ENCODE measurements around the gene OLFML1. TPM values are rescaled to one million over a fixed set of nuclear protein-coding genes. Genes with fewer than 3 reads are reported as not detected.

Gene OLFML1
- total and polyA plus RNA-seq, 11 donors, result 1.7 to 17.9 (median 4.0) TPM

DNA sequence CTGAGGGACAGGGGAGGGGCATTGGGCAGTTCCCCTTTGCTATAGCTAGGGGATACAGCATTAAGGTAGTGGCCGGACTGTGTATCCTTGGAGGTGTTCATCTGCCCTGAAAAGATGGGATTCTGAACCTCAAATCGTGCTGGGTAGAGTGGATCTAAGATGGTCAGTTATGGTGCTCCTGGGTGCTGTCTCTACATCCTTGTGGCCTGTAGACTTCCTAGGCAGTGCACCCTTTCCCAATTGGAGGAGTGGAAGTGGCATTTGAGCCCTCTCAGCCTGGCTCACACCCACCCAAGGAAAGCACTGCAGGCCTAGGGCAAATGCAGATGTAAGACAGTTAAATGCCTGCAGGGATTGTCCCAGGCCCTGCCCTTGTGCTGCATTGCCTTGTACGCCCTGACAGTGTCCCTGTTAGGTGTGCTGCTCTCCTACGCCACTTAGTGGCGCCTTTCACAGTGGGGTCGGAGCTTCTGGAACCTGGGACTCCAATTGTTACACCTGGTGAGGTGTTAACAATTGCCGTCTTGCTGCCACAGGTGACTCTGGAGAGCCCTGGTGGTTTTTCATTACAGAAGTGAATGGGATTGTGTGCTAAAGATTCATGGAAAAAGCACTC lies 63.5 kb downstream of the OLFML1 start:
- peaks cover 0 to 11% (median 2%) of the 10 kb centered on the region in 12 donors for H3K4me1 ChIP-seq
- intact Hi-C loops (cut with DNase I), result no loop called here
- TF ChIP-seq, protein P1, sequence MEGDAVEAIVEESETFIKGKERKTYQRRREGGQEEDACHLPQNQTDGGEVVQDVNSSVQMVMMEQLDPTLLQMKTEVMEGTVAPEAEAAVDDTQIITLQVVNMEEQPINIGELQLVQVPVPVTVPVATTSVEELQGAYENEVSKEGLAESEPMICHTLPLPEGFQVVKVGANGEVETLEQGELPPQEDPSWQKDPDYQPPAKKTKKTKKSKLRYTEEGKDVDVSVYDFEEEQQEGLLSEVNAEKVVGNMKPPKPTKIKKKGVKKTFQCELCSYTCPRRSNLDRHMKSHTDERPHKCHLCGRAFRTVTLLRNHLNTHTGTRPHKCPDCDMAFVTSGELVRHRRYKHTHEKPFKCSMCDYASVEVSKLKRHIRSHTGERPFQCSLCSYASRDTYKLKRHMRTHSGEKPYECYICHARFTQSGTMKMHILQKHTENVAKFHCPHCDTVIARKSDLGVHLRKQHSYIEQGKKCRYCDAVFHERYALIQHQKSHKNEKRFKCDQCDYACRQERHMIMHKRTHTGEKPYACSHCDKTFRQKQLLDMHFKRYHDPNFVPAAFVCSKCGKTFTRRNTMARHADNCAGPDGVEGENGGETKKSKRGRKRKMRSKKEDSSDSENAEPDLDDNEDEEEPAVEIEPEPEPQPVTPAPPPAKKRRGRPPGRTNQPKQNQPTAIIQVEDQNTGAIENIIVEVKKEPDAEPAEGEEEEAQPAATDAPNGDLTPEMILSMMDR (IDR thresholded peaks at IDR 0.05), result peak in 7 of 12 donors; percentile 6 to 37 (median 27)
- TF ChIP-seq POLR2A (IDR thresholded peaks at IDR 0.05), result no peak
- H3K36me3 ChIP-seq, result peaks cover 0 to 8% (median 0%) of the 10 kb centered on the region in 9 donors
- ATAC-seq (peak; percentile 27 to 60 (median 54)), DNase-seq (no peak)
- H3K4me3 ChIP-seq, result no peak overlapping the region
- no peaks in the 10 kb centered on the region for H3K9me3 ChIP-seq
- 72 to 77% (median 74%) methylated on average over 6 to 7 of the region's 7 CpGs for WGBS, 4 donors
- no peak overlapping the region for H3K27ac ChIP-seq
- no peaks in the 10 kb centered on the region for H3K27me3 ChIP-seq

- WGBS, 4 donors, result 64 to 88% (median 83%) methylated on average over 4 of the region's 4 CpGs
- DNase-seq, result no peak
- Histone ChIP-seq H3K27ac (no peak overlapping the region), H3K36me3 (peaks cover 0 to 11% (median 0%) of the 10 kb centered on the region in 9 donors), H3K4me1 (peaks cover 0 to 3% (median 1%) of the 10 kb centered on the region in 12 donors), H3K4me3 (no peak overlapping the region), H3K27me3 (no peaks in the 10 kb centered on the region), H3K9me3 (no peaks in the 10 kb centered on the region)
- intact Hi-C loops (cut with DNase I), result no loop called here
- ATAC-seq, result no peak
- TF ChIP-seq, protein P1 (IDR thresholded peaks at IDR 0.05), result no peak
- no peak for TF ChIP-seq POLR2A (IDR thresholded peaks at IDR 0.05)
Measured at GRCh38 chr11:7549681-7550080, 64.4 kb downstream of the OLFML1 start.

DNA sequence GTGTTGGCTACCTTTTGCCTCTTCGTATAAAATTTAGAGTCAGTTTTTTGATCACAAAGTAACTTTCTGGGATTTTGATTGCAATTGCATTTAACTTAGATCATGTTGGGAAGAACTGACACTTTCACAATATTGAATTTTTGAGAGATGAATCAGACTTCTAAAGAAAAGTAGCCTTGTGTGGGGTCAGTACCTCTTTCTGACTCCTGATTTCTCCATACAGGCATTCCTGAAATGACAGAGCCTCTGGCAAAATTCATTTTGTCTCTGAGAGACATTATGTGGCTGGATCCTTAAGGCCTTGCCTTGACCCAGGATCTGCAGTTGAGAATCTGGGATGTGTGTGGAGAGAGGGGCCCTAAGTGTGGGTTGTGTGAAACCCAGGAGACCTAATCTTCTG lies 66.3 kb downstream of the OLFML1 start:
- no peak for TF ChIP-seq POLR2A (IDR thresholded peaks at IDR 0.05)
- Histone ChIP-seq H3K36me3 (peaks cover 0 to 11% (median 0%) of the 10 kb centered on the region in 9 donors), H3K9me3 (no peaks in the 10 kb centered on the region), H3K27ac (no peak overlapping the region), H3K4me1 (peaks cover 0 to 13% (median 1%) of the 10 kb centered on the region in 12 donors), H3K4me3 (no peak overlapping the region), H3K27me3 (no peaks in the 10 kb centered on the region)
- ATAC-seq (no peak), DNase-seq (no peak)
- 91 to 94% (median 92%) methylated on average over 1 of the region's 1 CpG for WGBS, 4 donors
- intact Hi-C loops (cut with DNase I), result no loop called here

DNA sequence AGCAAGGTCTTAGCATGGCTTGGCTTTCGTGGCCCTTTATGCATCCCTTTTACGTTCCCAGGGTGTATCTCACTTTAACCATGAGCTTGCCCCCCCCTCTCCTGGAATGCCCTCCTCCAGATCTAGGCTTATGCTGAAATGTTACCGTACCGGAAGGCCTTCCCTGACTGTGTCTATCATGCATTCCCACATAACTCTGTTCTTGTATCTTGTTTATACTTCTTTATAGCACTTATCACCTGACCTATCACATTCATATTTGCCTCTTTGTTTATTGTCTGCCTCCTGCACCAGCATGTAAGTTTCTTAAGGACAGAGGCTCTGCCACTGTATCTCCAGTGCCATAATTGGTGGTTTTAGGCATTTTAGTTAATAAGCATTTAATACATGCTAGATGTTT lies 67.4 kb downstream of the OLFML1 start:
- Histone ChIP-seq H3K9me3 (no peaks in the 10 kb centered on the region), H3K27me3 (no peaks in the 10 kb centered on the region), H3K36me3 (peaks cover 0 to 11% (median 0%) of the 10 kb centered on the region in 9 donors), H3K4me3 (no peak overlapping the region), H3K27ac (no peak overlapping the region), H3K4me1 (peaks cover 0 to 13% (median 1%) of the 10 kb centered on the region in 12 donors)
- TF ChIP-seq, protein P1 (IDR thresholded peaks at IDR 0.05), result no peak
- no peak for TF ChIP-seq POLR2A (IDR thresholded peaks at IDR 0.05)
- no peak for ATAC-seq
- no peak for DNase-seq
- WGBS, 4 donors, result 78 to 91% (median 89%) methylated on average over 4 of the region's 4 CpGs
- intact Hi-C loops (cut with DNase I), result no loop called here

Measured in heart left ventricle (tissue), 16 donors.